B cell (primary cell): ENCODE measurements around the gene MCF2L. TPM values are rescaled to one million over a fixed set of nuclear protein-coding genes. Genes with fewer than 3 reads are reported as not detected.

Experiments
- polyA plus RNA-seq: library from polyadenylated mRNA; depleted of rRNA; stranded (reverse); fragments of >200 nt; gene quantifications from 2 replicates; pipeline ENCODE4 v1.2.3, GENCODE V29; 2012
- total RNA-seq, 2 donors: library from RNA; stranded (reverse); fragments of 120-200 nt in 1 of 2; gene quantifications; 1 replicate in 1 of 2; 2 replicates in 1 of 2; pipeline versions ENCODE4 v1.2.3 to v1.2.4, GENCODE V29; 2013 to 2022

MCF2L gene
- total and polyA plus RNA-seq, 2 donors (not counting 1 experiment from before 2014, with no cell fraction given), result 3.7 to 8.2 TPM

Other genes starting within 250 kb of the MCF2L start
- gene F7, start 136.6 kb downstream of the MCF2L start, total RNA-seq, result not detected in 2 replicates
- gene F7, start 136.6 kb downstream of the MCF2L start, polyA plus RNA-seq, result not detected in 2 replicates
- not detected in 2 replicates for gene F10, start 153.6 kb downstream of the MCF2L start, total RNA-seq
- not detected in 2 replicates for gene F10, start 153.6 kb downstream of the MCF2L start, polyA plus RNA-seq
- not detected in 2 replicates for gene PROZ, start 189.4 kb downstream of the MCF2L start, total RNA-seq
- not detected in 2 replicates for gene PROZ, start 189.4 kb downstream of the MCF2L start, polyA plus RNA-seq
- gene PCID2, start 239.5 kb downstream of the MCF2L start, total RNA-seq, result 54.1 and 61.1 TPM in 2 replicates
- gene PCID2, start 239.5 kb downstream of the MCF2L start, polyA plus RNA-seq, result 52.2 and 66.7 TPM in 2 replicates
- 79.8 and 80.4 TPM in 2 replicates for gene CUL4A, start 240.4 kb downstream of the MCF2L start, total RNA-seq
- 37.5 and 41.0 TPM in 2 replicates for gene CUL4A, start 240.4 kb downstream of the MCF2L start, polyA plus RNA-seq